Natural killer cell (primary cell): ENCODE data around the gene PCYOX1L. TPM values are rescaled to one million over a fixed set of nuclear protein-coding genes. Genes with fewer than 3 reads are reported as not detected.

Experiments
- ATAC-seq, 3 donors: fragments of 150-1000 bp in 2 of 3; fragments of 200-7000 bp in 1 of 3; cut with Tn5 transposase; 1 replicate in 1 of 3; 2 replicates in 2 of 3; pipeline ENCODE4 v1.10.0; 2021; ENCODE audit warnings: mild to moderate bottlenecking in 2 of 3, moderate library complexity in 2 of 3
- DNase-seq, 2 donors: peaks; one replicate each; pipeline versions ENCODE4 v3.0.0 to v3.0.0-alpha.2; 2013 to 2021; ENCODE audit warnings: mixed read lengths in 1 of 2
- H3K27ac ChIP-seq: one replicate; pipeline ENCODE4 v1.5.1; 2013; ENCODE audit warnings: mild to moderate bottlenecking, low read length
- H3K27me3 ChIP-seq: one replicate; pipeline ENCODE4 v1.6.1; 2013; ENCODE audit warnings: low read length; ENCODE audit not compliant: control insufficient read depth, insufficient read depth
- H3K36me3 ChIP-seq: one replicate; pipeline ENCODE4 v1.6.1; 2013; ENCODE audit warnings: low read length; ENCODE audit not compliant: control insufficient read depth, insufficient read depth
- H3K4me1 ChIP-seq: one replicate; pipeline ENCODE4 v1.6.1; 2013; ENCODE audit warnings: low read length; ENCODE audit not compliant: control insufficient read depth, insufficient read depth
- H3K4me3 ChIP-seq: one replicate; pipeline ENCODE4 v1.5.1; 2013; ENCODE audit warnings: low read length
- H3K9me3 ChIP-seq: one replicate; pipeline ENCODE4 v1.6.1; 2013; ENCODE audit warnings: low read length; ENCODE audit not compliant: control insufficient read depth, insufficient read depth
- H3K27ac Mint-ChIP-seq, 2 donors: one replicate each; pipeline ENCODE4 v1.8.0; 2022; ENCODE audit warnings: mild to moderate bottlenecking in 2 of 2, mixed read lengths in 2 of 2, moderate library complexity in 1 of 2
- H3K27me3 Mint-ChIP-seq, 2 donors: one replicate each; pipeline ENCODE4 v1.8.0; 2022; ENCODE audit warnings: low read depth in 2 of 2, mixed read lengths in 2 of 2
- H3K36me3 Mint-ChIP-seq: one replicate; pipeline ENCODE4 v1.8.0; 2022; ENCODE audit warnings: mixed read lengths
- H3K4me1 Mint-ChIP-seq, 2 donors: one replicate each; pipeline ENCODE4 v1.8.0; 2022; ENCODE audit warnings: mixed read lengths in 2 of 2
- H3K4me3 Mint-ChIP-seq: one replicate; pipeline ENCODE4 v1.8.0; 2022; ENCODE audit warnings: mild to moderate bottlenecking, moderate library complexity, mixed read lengths
- H3K9me3 Mint-ChIP-seq, 2 donors: one replicate each; pipeline ENCODE4 v1.8.0; 2022; ENCODE audit warnings: mixed read lengths in 2 of 2
- CTCF ChIP-seq: fragments of 200-600 bp; IDR thresholded peaks from one replicate; pipeline ENCODE4 v1.8.0; 2022; ENCODE audit warnings: antibody characterized with exemption
- WGBS: methylation state at CpG from one replicate; pipeline ENCODE4 v1.1.7; 2013; ENCODE audit warnings: missing lambda C conversion rate; ENCODE audit not compliant: insufficient coverage; 5-methylcytosine and 5-hydroxymethylcytosine counted together
- intact Hi-C: fragments of 100-400 bp; cut with micrococcal nuclease; formaldehyde crosslinking; loops from one replicate; pipeline ENCODE4 v1.14.2; 2022
- total RNA-seq, 4 donors: library from RNA; stranded (reverse); fragments of 120-200 nt in 1 of 4; gene quantifications; one replicate each; pipeline versions ENCODE4 v1.2.3 to v1.2.4, GENCODE V29; 2013 to 2022

PCYOX1L gene
- total RNA-seq, 3 donors from 2014 or later (not counting 1 experiment from before 2014, with no cell fraction given): 16.6 to 18.1 (median 16.8) TPM

- H3K27me3 ChIP-seq: no peaks in the 10 kb centered on the region
- intact Hi-C loops: no loop called here
- H3K4me1 ChIP-seq: peaks cover 3% of the 10 kb centered on the region
- no peaks in the 10 kb centered on the region for H3K9me3 Mint-ChIP-seq
- no peaks in the 10 kb centered on the region for H3K36me3 ChIP-seq
- 87% methylated on average over 9 of the region's 9 CpGs for WGBS
- ATAC-seq (no peak), DNase-seq (no peak)
- H3K4me3 Mint-ChIP-seq: no peak overlapping the region
- H3K27me3 Mint-ChIP-seq: no peaks in the 10 kb centered on the region
- H3K36me3 Mint-ChIP-seq: no peaks in the 10 kb centered on the region
- H3K9me3 ChIP-seq: no peaks in the 10 kb centered on the region
- no peaks in the 10 kb centered on the region for H3K4me1 Mint-ChIP-seq
- no peak for TF ChIP-seq CTCF
- no peak overlapping the region for H3K4me3 ChIP-seq
- no peak overlapping the region for H3K27ac Mint-ChIP-seq
- H3K27ac ChIP-seq: no peak overlapping the region
Measured at GRCh38 chr5:149417711-149418368, 60.0 kb downstream of the PCYOX1L start.

GRCh38 chr5:149418910-149419531, 61.2 kb downstream of the PCYOX1L start:
- no peak for DNase-seq
- TF ChIP-seq CTCF: no peak
- intact Hi-C loops: no loop called here
- no peak for ATAC-seq
- Mint-ChIP-seq H3K4me3 (no peak overlapping the region), H3K27me3 (no peaks in the 10 kb centered on the region), H3K9me3 (no peaks in the 10 kb centered on the region), H3K4me1 (no peaks in the 10 kb centered on the region), H3K36me3 (no peaks in the 10 kb centered on the region), H3K27ac (no peak overlapping the region)
- Histone ChIP-seq H3K27ac (no peak overlapping the region), H3K4me3 (no peak overlapping the region), H3K36me3 (no peaks in the 10 kb centered on the region), H3K4me1 (peaks cover 6% of the 10 kb centered on the region), H3K9me3 (no peaks in the 10 kb centered on the region), H3K27me3 (no peaks in the 10 kb centered on the region)
- 88% methylated on average over 6 of the region's 6 CpGs for WGBS

Other genes starting within 250 kb of the PCYOX1L start
- 1 to 10 TPM in 2 of 3 donors, under 1 TPM in 1; 0.41 to 2.4 (median 1.2) TPM for gene ABLIM3, start 216.6 kb upstream of the PCYOX1L start, total RNA-seq
- 1 to 10 TPM in 1 of 3 donors, under 1 TPM in 1, not detected in 1; 0.23 to 1.5 TPM for gene AFAP1L1, start 86.2 kb upstream of the PCYOX1L start, total RNA-seq
- 10 to 100 TPM in 1 of 3 donors, 1 to 10 TPM in 2; 5.6 to 12.9 (median 6.8) TPM for gene GRPEL2, start 12.5 kb upstream of the PCYOX1L start, total RNA-seq
- not detected for gene IL17B, start 21.2 kb downstream of the PCYOX1L start, total RNA-seq
- 100 to 1,000 TPM; 183 to 209 (median 206) TPM for gene CSNK1A1, start 193.4 kb downstream of the PCYOX1L start, total RNA-seq
- 1 to 10 TPM in 1 of 3 donors, under 1 TPM in 1, not detected in 1; 0.61 to 2.6 TPM for gene ARHGEF37, start 223.5 kb downstream of the PCYOX1L start, total RNA-seq